Renal pelvis (tissue), 4 donors: ENCODE results near the gene PTPN20. TPM values are rescaled to one million over a fixed set of nuclear protein-coding genes. Genes with fewer than 3 reads are reported as not detected.
"Not testable (repeated sequence)": the region's sequence is repeated elsewhere in the genome, so short reads cannot be mapped to it uniquely, and the experiment has no call there.

Experiments used
- DNase-seq: peaks from one replicate; pipeline ENCODE4 v3.0.0-alpha.2; 2013
- polyA plus RNA-seq, 3 donors: library from polyadenylated mRNA; unstranded; fragments of 120-200 nt; gene quantifications; one replicate each; pipeline ENCODE4 v1.2.1, GENCODE V29; 2013; ENCODE audit not compliant: insufficient read length in 3 of 3

Gene PTPN20
- polyA plus RNA-seq, 3 donors, result 2.4 to 3.2 (median 3.1) TPM

DNA sequence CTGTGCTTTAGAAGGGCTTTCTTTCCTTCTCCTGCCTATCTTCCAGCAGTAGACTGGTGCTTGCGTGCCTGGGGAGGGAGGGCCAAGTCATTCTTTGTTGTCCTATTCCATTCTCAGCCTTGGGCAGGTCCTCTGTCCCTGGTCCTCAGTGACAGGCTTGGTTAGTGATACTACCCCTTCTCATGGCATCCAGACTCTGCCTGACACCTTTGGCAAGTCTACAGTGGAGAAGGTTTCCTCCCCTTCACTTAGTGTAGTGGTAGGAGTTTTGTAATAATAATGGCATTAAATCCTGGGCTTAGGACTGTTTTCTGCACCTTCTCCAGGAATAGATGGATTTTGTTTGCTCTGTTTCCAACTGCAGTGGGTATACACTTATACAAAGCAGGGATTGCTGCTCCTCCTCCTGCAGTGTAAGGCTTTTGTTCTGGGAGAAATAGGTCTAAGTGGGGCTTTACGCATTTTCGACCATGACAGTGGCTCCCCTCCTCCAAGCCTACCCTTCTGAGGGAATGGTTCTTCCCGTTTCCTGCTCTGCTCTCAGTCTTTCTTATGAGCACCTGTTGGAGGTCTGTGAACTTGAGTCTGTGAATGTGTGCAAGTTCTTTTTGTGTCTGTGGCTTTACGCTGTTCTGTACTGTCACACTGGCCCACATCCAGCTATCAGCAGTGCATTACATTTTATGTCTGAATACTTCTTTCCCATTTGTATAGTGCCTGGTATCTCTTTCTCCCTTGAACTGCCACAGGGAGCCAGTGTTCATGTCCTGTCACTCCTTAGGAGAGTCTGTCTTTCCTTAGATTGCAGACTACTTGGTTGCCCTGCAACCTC, 37.7 kb downstream of the PTPN20 start:
- not testable (repeated sequence) for DNase-seq

DNA sequence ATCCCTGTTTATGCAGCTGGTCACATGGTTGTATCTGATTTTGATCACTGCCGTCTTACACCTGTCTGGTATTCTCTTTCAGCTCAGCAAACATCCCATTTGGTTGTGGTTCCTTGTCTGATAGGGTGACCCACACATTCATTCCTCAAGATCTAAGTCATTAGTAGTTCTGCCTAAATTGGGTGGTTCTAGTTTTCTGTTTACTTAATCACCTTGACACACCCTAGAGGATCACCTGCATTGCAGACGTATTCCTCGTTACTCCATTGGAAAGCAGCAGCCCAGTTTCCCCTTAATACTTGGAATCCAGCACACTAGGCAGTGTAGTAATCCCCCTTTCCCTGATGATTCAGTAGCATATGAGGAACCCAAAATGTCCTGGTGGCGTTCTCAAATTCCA, 41.3 kb downstream of the PTPN20 start:
- DNase-seq, result not testable (repeated sequence)

DNA sequence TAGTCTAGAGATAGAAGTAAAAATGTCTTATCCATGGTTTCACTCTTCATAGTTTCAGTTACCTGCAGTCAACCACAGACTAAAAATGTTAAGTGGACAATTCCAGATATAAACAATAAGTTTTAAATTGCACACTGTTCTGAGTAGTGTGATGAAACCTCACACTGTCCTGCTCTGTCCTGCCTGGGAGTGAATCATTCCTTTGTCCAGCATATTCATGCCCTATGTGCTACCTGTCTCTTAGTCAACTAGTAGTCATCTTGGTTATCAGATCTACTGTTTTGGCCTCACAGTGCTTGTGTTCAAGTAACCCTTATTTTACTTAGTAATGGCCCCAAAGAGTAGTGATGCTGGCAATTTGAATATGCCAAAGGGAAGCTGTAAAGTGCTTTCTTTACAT, 49.5 kb downstream of the PTPN20 start:
- not testable (repeated sequence) for DNase-seq

DNA sequence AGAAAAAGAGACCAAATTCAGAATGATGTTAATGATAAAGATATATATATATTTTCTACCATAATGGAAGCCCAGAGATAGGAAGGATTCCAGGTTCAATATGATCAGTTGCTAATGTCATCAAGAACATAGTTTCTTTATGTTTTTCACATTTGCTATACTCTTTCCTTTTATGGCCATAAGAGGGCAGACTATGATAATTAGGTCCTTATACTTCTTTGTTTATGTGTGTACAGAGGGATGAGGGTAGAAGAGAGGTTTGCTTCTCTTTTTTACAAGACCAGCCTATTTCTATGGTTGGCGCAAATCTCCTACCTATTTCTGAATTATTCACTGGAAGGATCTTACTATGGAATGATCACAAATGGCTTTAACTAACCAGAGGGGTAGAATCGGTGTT, 52.1 kb downstream of the PTPN20 start:
- not testable (repeated sequence) for DNase-seq

DNA sequence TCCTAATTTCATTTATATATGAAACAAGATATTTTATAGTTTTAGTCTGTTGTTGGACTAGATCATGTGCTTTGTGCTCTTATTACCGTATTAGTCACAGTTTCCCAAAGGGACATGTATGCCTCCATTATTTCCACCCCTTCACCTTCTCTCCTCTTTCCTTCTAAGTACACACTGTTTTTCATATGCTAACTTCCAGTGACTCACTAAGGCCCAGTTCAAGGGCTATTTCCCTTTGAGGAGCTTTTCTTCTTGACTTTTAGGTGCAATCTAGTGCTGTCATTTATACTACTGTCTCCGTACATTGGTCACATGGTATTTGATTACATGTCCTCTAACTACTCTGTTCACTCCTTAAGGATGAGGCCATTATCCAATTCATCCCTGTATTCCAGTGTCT, 55.8 kb downstream of the PTPN20 start:
- DNase-seq, result not testable (repeated sequence)

DNA sequence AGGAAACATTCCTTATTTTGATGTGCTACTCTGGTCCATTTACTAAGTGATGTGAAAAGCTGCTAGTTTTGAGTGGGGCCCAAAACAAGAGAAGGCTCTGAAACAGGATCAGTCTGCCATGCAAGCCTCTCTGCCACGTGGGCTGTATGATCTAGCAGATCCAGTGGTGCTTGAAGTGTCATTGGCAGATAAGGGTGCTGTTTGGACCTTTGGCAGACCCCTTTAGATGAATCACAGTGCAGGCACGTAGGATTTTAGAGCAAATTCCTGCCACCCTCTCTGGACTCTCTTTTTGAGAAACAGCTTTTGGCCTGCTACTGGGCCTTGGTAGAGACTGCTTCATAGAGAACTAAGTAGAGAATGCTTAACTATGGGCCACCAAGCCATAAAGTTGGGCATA, 69.0 kb downstream of the PTPN20 start:
- DNase-seq, result not testable (repeated sequence)

DNA sequence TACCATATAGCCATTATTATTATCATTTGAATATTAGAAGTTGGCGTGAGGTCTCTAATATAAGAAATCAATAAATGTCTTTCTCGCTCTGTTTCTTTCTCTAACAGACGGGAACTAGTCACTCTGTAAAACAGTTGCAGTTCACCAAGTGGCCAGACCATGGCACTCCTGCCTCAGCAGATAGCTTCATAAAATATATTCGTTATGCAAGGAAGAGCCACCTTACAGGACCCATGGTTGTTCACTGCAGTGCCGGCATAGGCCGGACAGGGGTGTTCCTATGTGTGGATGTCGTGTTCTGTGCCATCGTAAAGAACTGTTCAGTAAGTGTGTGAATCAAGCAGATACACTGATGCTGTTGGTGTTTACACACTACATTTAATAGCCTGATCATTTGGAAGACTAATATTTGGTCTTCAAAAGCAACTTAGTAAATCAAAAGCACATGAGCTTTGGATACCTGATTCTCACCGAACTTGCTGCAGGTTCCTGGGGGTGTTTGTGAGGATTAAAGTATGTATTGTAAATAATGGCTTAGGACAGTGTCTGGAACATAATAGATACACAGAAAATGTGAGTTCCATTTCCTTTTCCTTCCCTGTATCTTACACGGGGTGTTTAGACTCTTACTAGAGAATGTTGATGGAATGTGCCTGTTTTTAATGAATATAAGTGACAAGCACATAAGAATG, 76.2 kb downstream of the PTPN20 start:
- DNase-seq, result not testable (repeated sequence)

DNA sequence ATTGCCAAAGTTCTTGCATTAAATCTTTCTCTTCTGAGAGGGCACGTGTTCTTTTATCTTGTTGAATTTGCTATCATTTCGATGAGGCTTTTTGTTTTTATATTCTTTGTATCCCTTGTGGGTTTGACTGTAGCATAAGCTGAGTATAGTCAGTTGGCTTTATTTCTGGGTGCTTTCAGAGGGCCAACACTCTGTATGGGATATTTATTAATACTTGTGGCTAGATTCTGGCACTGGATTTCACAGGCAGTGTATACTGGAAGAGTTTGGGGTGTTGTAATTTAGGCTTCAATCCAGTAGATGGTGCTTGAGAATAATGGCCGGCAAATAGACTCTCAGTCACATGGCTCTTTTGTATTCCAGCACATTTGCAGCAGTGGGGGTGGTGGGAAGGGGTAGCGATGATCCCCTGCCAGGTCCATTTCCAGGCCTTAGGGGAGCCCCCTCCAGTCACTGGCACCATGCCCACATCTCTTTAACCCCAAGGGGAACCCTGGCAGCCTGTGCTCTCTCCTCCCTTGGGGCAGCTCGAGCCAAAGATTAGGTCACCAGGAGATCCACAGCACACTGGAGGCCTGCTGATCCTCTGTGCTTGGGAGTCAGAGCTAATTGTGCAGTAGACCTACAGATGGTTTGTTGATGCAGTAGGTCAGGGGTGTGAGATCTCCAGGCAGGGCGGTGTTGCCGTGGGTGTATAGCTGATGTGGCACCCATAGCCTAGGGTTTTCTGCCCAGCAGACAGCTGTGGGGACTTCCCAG, 81.8 kb downstream of the PTPN20 start:
- DNase-seq, result no peak

DNA sequence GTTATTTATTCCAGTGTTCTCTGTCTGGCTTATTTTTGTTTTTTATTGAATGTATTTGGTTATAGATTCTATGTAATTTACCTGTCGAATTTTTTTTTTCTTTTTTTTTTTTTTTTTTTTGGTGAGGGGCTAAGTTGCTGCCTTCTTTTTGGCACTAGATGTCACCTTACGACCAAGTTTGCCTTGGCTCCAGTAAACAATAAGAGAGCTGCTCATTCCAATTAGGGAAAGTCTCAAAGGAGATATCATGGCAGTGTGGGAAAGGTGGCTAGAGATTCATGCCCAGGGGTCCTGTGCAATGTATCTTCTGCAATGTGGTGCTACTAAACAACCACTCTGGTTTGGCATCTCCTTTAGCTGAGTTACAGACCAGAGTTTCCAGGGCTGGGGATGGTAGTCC, 84.0 kb downstream of the PTPN20 start:
- DNase-seq, result no peak

DNA sequence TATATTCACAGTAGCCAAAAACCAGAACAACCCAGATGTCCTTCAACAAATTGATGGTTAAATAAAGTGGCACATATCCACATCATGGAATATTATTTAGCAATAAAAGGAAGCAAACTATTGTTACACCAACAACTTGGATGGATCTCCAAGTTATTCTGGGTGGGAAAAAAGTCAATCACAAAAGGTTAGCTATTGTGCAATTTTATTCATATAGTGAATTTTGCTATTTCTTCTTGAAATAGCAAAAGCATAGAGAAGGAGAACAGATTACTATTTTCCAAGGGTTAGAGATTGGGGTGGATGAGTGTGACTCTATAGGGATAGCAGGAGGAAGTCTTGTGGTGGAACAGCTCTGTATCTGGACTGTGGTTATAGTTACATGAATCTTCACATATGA, 87.0 kb downstream of the PTPN20 start:
- DNase-seq, result no peak

DNA sequence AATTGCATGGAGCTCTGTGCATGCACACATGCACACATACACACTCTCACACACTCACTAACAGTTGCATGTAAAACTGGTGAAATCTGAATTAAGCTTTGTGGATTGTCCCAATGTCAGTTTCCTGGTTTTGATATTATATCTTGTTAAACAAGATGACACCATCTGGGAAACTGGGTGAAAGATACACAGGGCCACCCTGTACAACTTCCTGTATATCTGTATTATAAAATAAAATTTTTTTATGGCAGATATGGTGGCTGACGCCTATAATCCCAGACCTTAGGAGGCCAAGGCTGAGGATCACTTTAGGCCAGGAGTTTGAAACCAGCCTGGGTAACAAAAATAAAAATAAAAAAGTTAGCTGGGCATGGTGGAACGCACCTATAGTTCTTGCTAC, 87.4 kb downstream of the PTPN20 start:
- DNase-seq, result no peak

DNA sequence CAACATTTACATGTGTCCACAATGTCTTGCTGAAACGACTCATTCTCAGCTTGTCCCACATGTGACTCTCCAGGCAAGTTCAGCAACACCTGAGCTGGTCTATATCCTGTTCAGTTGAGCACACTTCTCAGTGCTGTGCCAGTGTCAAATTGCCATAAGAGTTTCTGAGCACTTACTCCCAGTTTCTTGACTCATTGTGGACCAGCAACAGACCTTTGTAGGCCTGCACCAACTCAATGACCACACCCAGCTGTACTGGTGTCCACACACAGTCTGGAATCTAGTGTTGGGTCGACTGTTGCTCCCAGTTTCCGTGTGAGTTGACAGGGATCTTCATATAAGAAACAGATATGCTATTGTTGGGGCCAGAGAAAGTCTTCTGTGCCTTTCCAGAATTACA, 88.0 kb downstream of the PTPN20 start:
- DNase-seq, result no peak

DNA sequence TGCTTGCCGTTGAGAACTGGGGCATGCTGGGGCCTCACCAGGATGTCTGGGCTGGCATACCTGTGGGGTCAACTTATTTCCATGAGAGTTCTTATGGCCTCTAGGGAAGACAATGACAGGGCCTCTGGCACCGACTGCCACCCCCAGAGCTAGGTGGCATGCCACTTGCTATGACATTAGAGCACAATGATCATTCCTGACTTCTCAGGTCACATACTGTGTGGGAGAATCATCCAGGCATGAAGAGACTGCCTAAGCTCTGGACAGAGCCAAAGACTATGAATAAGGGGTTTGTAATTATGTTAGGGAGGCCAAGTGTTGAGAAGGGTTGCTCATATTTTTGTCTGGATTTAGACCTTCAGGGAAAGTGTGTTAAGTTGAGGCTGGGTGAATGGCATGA, 97.5 kb downstream of the PTPN20 start:
- DNase-seq, result no peak

DNA sequence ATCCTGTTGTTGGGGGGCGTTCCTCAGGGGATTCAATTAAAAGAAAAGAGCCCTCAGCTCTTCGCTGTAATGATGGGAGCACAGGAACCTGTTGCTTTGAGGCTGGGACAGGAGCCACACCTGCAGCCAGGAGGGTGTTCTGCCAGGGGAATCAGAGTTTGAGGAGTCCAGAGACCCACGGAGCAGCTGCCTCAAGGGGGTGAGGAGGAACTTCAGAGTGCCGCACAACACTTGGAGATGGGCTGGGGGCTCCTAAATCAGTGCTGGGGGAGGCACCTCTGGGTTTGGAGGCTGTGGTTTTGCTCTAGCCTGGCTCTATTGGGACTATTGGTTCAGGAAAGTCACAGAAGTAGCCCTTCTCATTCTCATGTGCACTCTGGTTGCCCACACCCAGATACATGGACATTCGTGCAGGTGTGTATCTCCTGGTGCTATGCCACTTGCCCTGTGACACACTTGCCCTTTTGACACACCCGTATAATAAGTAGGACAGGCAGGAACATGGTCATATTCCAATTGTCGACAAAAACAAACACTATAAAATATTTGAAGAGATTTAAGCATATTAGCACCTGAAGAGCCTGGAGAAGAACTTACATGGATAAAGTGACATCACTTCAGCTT, 98.1 kb downstream of the PTPN20 start:
- DNase-seq, result no peak

DNA sequence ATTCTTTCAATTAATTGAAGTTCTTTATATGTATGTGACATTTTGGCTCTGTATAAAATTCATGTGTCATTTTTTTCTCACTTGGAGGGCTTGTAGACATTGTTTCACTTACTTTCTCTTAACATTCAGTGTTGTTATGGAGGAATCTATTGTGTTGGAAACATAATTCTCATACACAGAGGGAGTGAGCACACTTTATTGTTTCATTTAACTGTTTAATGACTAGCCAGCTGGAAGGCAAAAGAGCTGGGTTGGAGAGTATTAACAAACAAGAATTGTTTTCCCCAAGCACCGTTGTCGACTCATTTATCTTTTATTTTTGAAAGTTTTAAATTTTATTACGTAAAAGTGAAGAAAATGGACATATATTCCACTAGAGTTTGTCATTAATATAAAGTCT, 98.8 kb downstream of the PTPN20 start:
- no peak for DNase-seq

DNA sequence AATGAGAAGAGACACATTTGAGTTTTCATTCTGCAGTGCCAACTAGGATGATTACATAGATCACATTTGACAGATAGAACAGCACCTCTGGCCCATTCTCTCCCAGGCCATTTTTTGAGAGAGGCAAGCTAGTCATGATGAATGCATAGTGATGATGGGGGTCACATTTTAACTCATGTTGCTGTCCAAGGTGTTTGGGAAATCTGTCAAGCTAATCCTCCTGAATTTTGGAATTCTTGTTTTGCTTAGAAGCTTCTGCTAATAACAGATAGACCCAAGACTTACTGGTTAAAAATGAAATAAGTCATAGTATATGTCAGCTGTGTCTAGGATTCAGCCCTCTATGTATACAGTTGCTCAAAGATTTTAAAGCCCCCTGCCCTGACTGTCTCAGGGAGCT, 101.0 kb downstream of the PTPN20 start:
- DNase-seq, result no peak

DNA sequence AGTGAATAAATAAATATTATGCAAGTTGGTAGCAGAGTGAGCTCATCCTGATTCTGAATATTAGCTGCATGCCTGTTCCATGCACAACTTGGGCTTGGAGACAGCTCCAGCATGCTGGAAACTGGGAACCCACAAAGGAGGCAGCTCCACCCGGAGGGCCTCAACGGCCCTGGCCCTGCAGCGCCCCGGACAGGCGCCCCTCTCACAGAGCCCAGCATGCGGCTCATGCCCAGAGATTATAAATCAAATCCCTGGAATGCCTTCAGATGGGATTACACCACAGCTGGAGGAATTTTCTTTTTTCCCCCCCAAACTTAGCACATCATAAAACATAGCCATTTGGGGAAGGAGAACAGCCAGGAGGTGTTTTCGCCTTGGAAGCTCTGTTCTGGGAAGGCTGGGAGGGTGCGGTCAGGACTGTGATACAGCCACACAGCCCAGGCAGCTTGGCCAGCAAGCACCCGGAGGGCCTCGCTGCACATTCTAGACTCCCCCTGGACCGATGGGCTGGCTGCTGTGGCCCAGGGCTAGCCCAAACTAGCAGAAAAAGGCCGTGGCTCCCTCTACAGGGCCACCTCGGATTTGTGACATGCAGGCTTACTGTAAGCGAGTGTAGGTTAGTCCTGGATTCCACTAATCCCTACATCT, 102.4 kb downstream of the PTPN20 start:
- no peak for DNase-seq

DNA sequence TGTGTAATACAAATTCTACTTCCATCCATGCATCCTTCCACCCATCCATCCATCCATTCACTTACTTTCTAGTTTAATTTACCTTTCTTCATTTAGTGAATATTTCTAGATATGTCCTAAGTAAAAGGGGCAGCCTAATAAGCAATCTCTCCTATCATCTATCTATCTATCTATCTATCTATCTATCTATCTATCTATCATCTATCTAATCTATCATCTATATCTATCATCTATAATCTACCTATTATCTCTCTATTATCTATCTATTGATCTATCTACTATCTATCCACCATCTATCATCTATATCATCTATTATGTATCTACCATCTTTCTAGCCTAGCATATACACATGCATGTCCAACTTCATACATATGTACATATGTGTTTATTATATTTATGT, 104.2 kb downstream of the PTPN20 start:
- DNase-seq, result no peak

DNA sequence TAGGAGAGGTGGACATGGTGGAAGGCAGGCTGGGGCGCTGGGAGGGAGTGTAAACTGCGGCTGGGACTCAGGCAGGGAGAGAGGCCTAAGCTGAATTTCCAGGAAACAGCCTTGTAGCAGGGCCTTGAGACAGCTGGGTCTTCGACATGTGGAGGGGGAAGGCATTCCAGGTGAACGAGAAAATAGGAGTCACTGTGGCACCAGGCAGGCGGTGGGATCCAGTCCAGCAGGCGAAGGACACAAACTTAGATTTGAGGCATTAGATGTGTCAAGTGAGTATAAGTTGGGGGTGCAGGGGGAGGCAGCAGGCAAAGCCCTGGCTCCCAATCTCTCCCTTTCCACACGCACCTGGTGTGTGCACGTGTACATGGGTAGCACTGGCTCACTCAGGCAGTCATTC, 105.3 kb downstream of the PTPN20 start:
- no peak for DNase-seq

DNA sequence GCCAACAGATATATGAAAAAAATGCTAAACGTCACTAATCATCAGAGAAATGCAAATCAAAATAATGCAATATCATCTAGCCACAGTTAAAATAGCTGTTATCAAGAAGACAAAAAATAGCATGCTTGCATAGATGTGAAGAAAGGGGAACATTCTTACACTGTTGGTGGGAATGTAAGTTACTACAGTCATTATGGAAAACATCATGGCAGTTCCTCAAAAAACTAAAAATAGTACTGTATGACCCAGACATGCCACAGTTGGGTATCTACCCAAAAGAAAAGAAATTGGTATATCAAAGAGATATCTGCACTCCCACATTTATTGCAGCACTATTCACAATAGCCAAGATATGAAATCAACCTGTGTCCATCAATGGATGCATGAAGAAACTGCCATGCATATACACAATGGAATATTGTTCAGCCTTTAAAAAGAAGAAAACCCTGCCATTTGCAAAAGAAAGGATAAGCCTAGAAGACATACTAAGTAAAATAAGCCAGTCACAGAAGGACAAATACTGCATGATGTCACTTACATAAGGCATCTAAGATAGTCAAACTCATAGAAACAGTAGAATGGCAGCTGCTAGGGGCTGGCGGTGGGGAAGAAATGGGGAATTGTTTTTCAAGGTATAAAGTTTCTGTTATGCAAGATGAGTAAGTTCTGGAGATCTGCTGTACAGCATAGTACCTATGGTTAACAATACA, 107.0 kb downstream of the PTPN20 start:
- no peak for DNase-seq
